Gastrocnemius medialis (tissue), 4 donors: ENCODE data around the gene TPM3.

Experiments
- POLR2A ChIP-seq, 2 donors: fragments of 450-650 bp; IDR thresholded peaks; one replicate each; pipeline ENCODE4 v1.6.1; 2017; ENCODE audit warnings: antibody characterized with exemption in 2 of 2, mild to moderate bottlenecking in 2 of 2, moderate library complexity in 2 of 2
- TF ChIP-seq, protein P1 (sequence below), 5 experiments: fragments of 450-650 bp in 3 of 5; fragments of 200-600 bp in 2 of 5; sonication (generic) in 2 of 5; IDR thresholded peaks in 4 of 5; conservative IDR thresholded peaks in 1 of 5; 1 replicate in 4 of 5; 2 replicates in 1 of 5; pipeline ENCODE4 v1.5.1; 2016 to 2019; ENCODE audit warnings: antibody characterized with exemption in 5 of 5, mild to moderate bottlenecking in 3 of 5, moderate library complexity in 3 of 5

DNA sequence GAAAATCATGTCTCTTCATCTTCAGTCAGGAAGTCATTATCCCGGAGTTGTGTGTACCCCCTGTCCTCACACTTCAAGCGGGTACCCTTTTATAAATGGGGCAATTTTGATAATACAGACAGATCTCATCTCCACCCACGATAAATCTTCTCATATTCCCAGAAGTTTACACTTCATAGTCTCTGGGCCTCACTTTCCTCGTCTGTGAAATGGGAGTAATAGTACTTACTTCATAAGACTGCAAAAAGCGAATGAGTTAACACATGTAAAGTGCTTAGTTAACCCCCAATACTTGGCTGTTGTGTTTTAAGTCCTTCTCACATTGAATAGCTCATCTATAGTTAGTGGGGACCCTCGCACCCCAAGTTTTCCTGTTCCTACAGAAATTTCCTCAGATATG, 37.8 kb downstream of the TPM3 start:
- TF ChIP-seq, protein P1, sequence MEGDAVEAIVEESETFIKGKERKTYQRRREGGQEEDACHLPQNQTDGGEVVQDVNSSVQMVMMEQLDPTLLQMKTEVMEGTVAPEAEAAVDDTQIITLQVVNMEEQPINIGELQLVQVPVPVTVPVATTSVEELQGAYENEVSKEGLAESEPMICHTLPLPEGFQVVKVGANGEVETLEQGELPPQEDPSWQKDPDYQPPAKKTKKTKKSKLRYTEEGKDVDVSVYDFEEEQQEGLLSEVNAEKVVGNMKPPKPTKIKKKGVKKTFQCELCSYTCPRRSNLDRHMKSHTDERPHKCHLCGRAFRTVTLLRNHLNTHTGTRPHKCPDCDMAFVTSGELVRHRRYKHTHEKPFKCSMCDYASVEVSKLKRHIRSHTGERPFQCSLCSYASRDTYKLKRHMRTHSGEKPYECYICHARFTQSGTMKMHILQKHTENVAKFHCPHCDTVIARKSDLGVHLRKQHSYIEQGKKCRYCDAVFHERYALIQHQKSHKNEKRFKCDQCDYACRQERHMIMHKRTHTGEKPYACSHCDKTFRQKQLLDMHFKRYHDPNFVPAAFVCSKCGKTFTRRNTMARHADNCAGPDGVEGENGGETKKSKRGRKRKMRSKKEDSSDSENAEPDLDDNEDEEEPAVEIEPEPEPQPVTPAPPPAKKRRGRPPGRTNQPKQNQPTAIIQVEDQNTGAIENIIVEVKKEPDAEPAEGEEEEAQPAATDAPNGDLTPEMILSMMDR (IDR thresholded peaks at IDR 0.05 in 4 of 5, conservative IDR thresholded peaks at IDR 0.05 in 1 of 5) = no peak
- no peak for TF ChIP-seq POLR2A (IDR thresholded peaks at IDR 0.05)
